KMS-11 (cell line): ENCODE results near the gene ENO3.

Experiments
- H2AFZ ChIP-seq: fragments of 200-600 bp; sonication (generic); 2 replicates; pipeline ENCODE4 v1.6.1; 2016; ENCODE audit warnings: antibody characterized with exemption, mixed run types, low read depth
- H3K27ac ChIP-seq: fragments of 200-600 bp; sonication (generic); 2 replicates; pipeline ENCODE4 v1.6.1; 2016; ENCODE audit warnings: mild to moderate bottlenecking, mixed run types
- H3K27me3 ChIP-seq: fragments of 200-600 bp; sonication (generic); 2 replicates; pipeline ENCODE4 v1.6.1; 2017; ENCODE audit warnings: mild to moderate bottlenecking, low read depth, mixed run types, moderate library complexity; ENCODE audit not compliant: insufficient read depth
- H3K36me3 ChIP-seq: fragments of 200-600 bp; sonication (generic); 2 replicates; pipeline ENCODE4 v1.6.1; 2017; ENCODE audit warnings: mild to moderate bottlenecking, mixed run types; ENCODE audit not compliant: insufficient read depth
- H3K4me1 ChIP-seq: fragments of 200-600 bp; sonication (generic); 2 replicates; pipeline ENCODE4 v1.6.1; 2016; ENCODE audit warnings: mild to moderate bottlenecking, low read depth, mixed run types; ENCODE audit not compliant: poor library complexity, severe bottlenecking
- H3K4me2 ChIP-seq: fragments of 200-600 bp; sonication (generic); 2 replicates; pipeline ENCODE4 v1.7.0; 2016; ENCODE audit warnings: mild to moderate bottlenecking, mixed run types
- H3K4me3 ChIP-seq: fragments of 200-600 bp; sonication (generic); IDR thresholded peaks from 2 replicates; pipeline ENCODE4 v1.6.1; 2017; ENCODE audit warnings: low read depth, low read length, mixed read lengths; ENCODE audit not compliant: insufficient read depth
- H3K79me2 ChIP-seq: fragments of 200-600 bp; sonication (generic); 2 replicates; pipeline ENCODE4 v1.6.1; 2016; ENCODE audit warnings: low read depth, mixed run types; ENCODE audit not compliant: insufficient read depth
- H3K9ac ChIP-seq: fragments of 200-600 bp; sonication (generic); 2 replicates; pipeline ENCODE4 v1.6.1; 2016; ENCODE audit warnings: mild to moderate bottlenecking, mixed run types
- H4K20me1 ChIP-seq: fragments of 200-600 bp; sonication (generic); 2 replicates; pipeline ENCODE4 v1.6.1; 2016; ENCODE audit warnings: mild to moderate bottlenecking, mixed run types; ENCODE audit not compliant: insufficient read depth
- CTCF ChIP-seq: fragments of 200-600 bp; sonication (generic); conservative IDR thresholded peaks from 2 replicates; pipeline ENCODE4 v1.6.1; 2017; ENCODE audit warnings: low read depth, mild to moderate bottlenecking, antibody characterized with exemption, low read length, moderate library complexity, mixed read lengths

Gene ENO3

GRCh38 chr17:4945944-4946280 is 5.0 kb upstream of the ENO3 start:
- no peaks in the 10 kb centered on the region for H3K27me3 ChIP-seq
- H3K36me3 ChIP-seq: no peaks in the 10 kb centered on the region
- H3K9ac ChIP-seq: no peak overlapping the region
- no peak for TF ChIP-seq CTCF
- no peak overlapping the region for H3K4me3 ChIP-seq
- H3K27ac ChIP-seq: no peak overlapping the region
- H2AFZ ChIP-seq: no peak overlapping the region
- H3K79me2 ChIP-seq: peaks cover 8% of the 10 kb centered on the region; the same call in 1 of the 2 replicates
- H3K4me2 ChIP-seq: no peak overlapping the region
- H3K4me1 ChIP-seq: no peaks in the 10 kb centered on the region
- no peaks in the 10 kb centered on the region for H4K20me1 ChIP-seq

DNA sequence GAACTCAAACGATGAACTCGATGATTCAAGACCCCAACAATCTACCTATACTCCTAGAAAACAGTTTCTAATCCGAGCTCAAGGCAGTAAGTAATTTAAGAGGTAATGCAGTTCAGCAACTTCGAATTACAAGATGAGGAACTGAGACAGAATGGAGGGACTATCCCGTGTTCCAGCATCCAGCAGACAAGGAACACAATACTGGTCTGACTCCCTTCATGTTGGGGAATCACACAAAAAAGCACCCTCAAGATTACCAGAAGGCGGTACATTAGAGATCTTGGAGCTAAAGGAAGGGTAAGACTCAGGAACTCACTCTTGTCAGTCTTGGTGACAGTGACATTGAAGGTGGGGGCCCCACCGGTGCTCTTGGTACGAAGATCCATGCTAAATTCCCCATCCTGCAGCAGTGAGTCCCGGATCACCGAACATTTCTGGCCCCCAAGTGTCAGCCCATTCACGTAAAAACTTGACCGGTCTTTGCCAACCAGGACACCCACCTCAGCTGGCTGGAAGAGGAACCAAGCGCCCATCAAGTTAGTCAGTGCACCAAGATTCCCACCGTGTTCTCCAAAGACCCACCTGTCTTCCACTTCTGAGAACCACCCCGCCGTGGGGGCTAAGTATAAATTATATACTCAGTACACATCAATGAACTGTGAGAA is 4.5 kb upstream of the ENO3 start:
- H2AFZ ChIP-seq: no peak overlapping the region
- H3K4me3 ChIP-seq: no peak overlapping the region
- no peak overlapping the region for H3K4me2 ChIP-seq
- H4K20me1 ChIP-seq: no peaks in the 10 kb centered on the region
- TF ChIP-seq CTCF: no peak
- H3K27ac ChIP-seq: no peak overlapping the region
- H3K9ac ChIP-seq: no peak overlapping the region; the same call in 1 of the 2 replicates
- no peaks in the 10 kb centered on the region for H3K4me1 ChIP-seq
- peaks cover 8% of the 10 kb centered on the region; the same call in 1 of the 2 replicates for H3K79me2 ChIP-seq
- H3K36me3 ChIP-seq: no peaks in the 10 kb centered on the region
- H3K27me3 ChIP-seq: no peaks in the 10 kb centered on the region

- Histone ChIP-seq H3K4me2 (no peak overlapping the region), H3K27ac (no peak overlapping the region), H3K79me2 (peaks cover 8% of the 10 kb centered on the region; the same call in 1 of the 2 replicates), H2AFZ (no peak overlapping the region), H3K27me3 (no peaks in the 10 kb centered on the region), H4K20me1 (no peaks in the 10 kb centered on the region), H3K4me1 (no peaks in the 10 kb centered on the region), H3K4me3 (no peak overlapping the region), H3K36me3 (no peaks in the 10 kb centered on the region), H3K9ac (no peak overlapping the region; the same call in 1 of the 2 replicates)
- TF ChIP-seq CTCF: no peak
Observed at GRCh38 chr17:4947010-4947410, 3.9 kb upstream of the ENO3 start.

- Histone ChIP-seq H3K27me3 (no peaks in the 10 kb centered on the region), H4K20me1 (no peaks in the 10 kb centered on the region), H3K36me3 (no peaks in the 10 kb centered on the region), H2AFZ (no peak overlapping the region), H3K4me1 (no peaks in the 10 kb centered on the region), H3K4me3 (no peak overlapping the region), H3K79me2 (peaks cover 8% of the 10 kb centered on the region; the same call in 1 of the 2 replicates), H3K9ac (peak overlapping the region; percentile 65; the same call in 1 of the 2 replicates), H3K27ac (peak overlapping the region; percentile 58), H3K4me2 (no peak overlapping the region)
- no peak for TF ChIP-seq CTCF
Observed at GRCh38 chr17:4947411-4948165, 3.3 kb upstream of the ENO3 start.
